Testis (tissue), 5 donors: ENCODE results near the gene STARD3. TPM values are rescaled to one million over a fixed set of nuclear protein-coding genes. Genes with fewer than 3 reads are reported as not detected.
"Not testable (repeated sequence)": the region's sequence is repeated elsewhere in the genome, so short reads cannot be mapped to it uniquely, and the experiment has no call there.

Source experiments
- DNase-seq: peaks from one replicate; pipeline ENCODE4 v3.0.0-alpha.2; 2019
- H3K27ac ChIP-seq, 2 donors: fragments of 200-600 bp; sonication (generic); one replicate each; pipeline ENCODE4 v1.5.1; 2019
- H3K27me3 ChIP-seq: fragments of 200-600 bp; sonication (generic); one replicate; pipeline ENCODE4 v1.5.1; 2019
- H3K36me3 ChIP-seq: fragments of 200-600 bp; sonication (generic); one replicate; pipeline ENCODE4 v1.5.1; 2017; ENCODE audit warnings: low read depth; ENCODE audit errors: missing control alignments
- H3K4me1 ChIP-seq: fragments of 200-600 bp; sonication (generic); one replicate; pipeline ENCODE4 v1.5.1; 2019
- H3K4me3 ChIP-seq, 2 donors: fragments of 200-600 bp; sonication (generic); one replicate each; pipeline ENCODE4 v1.5.1; 2017 to 2019
- H3K9me3 ChIP-seq: fragments of 200-600 bp; sonication (generic); one replicate; pipeline ENCODE4 v1.5.1; 2017
- CTCF ChIP-seq, 3 experiments: fragments of 450-650 bp in 2 of 3; fragments of 200-600 bp in 1 of 3; sonication (generic) in 1 of 3; IDR thresholded peaks; one replicate each; pipeline ENCODE4 v1.5.1; 2016 to 2019; ENCODE audit warnings: antibody characterized with exemption in 3 of 3, mild to moderate bottlenecking in 2 of 3, moderate library complexity in 1 of 3
- POLR2A ChIP-seq: fragments of 450-650 bp; IDR thresholded peaks from one replicate; pipeline ENCODE4 v1.6.1; 2017; ENCODE audit warnings: antibody characterized with exemption, mild to moderate bottlenecking, moderate library complexity
- WGBS, 2 donors: methylation state at CpG; one replicate each; pipeline ENCODE4 v1.1.5; 2018; 5-methylcytosine and 5-hydroxymethylcytosine counted together
- intact Hi-C: fragments of 100-400 bp; cut with DNase I; formaldehyde crosslinking; loops from one replicate; pipeline ENCODE4 v1.15.1; 2023; ENCODE audit warnings: low total_unique reads
- long read RNA-seq, 2 donors: transcript quantifications; one replicate each; lab custom pipeline, GENCODE V29; 2026
- polyA plus RNA-seq: library from polyadenylated mRNA; stranded (reverse); fragments of 350-450 nt; fragmentation: Illumina TruSeq; extraction: RNeasy Lipid Tissue Mini Kit (QIAGEN cat#74804); gene quantifications from one replicate; pipeline ENCODE4 v1.2.3, GENCODE V29; 2014; ENCODE audit warnings: low read depth, low replicate concordance; ENCODE audit not compliant: insufficient read depth
- total RNA-seq, 2 donors: library from RNA; depleted of rRNA; stranded (reverse); fragments of >200 nt; gene quantifications; one replicate each; pipeline ENCODE4 v1.2.3, GENCODE V29; 2016

STARD3 gene
- 100 to 1,000 TPM; 265 to 352 TPM for total RNA-seq
- polyA plus RNA-seq = 102 TPM
- long read RNA-seq, donor 1, transcript STARD3-201 (15 exons, 2,132 nt) = major isoform, 10 of 65 reads
- long read RNA-seq, donor 1, partial matches to known transcripts = 55 of 65 reads
- long read RNA-seq, donor 1, other reads (novel, unspliced or antisense) = 0 of 65 reads
- long read RNA-seq, donor 2, transcript STARD3-201 (15 exons, 2,132 nt) = major isoform, 13 of 13 reads
- long read RNA-seq, donor 2, partial matches to known transcripts = 0 of 13 reads
- long read RNA-seq, donor 2, other reads (novel, unspliced or antisense) = 0 of 13 reads

- WGBS, 2 donors = 1 to 2% methylated on average over 23 to 47 of the region's 69 CpGs
- intact Hi-C loops = no loop called here
- Histone ChIP-seq H3K4me1 (peaks cover 73% of the 10 kb centered on the region), H3K4me3 (peak within 1 kb of the TSS; percentile 67 to 84), H3K27ac (peak within 1 kb of the TSS; percentile 72 to 80), H3K9me3 (no peaks in the 10 kb centered on the region), H3K36me3 (no peaks in the 10 kb centered on the region), H3K27me3 (no peaks in the 10 kb centered on the region)
- peak; percentile 95 for DNase-seq
- TF ChIP-seq POLR2A (peak; percentile 17), CTCF (IDR thresholded peaks at IDR 0.05) (peak in 1 of 3 experiments; percentile 13)
These were observed at the start of gene STARD3 for GRCh38 chr17:39636927-39637736. Gene STARD3 (plus strand): TSS chr17:39637144. CDS start chr17:39653532, 16,388 bp downstream.

- H3K27ac ChIP-seq, DNase-seq, H3K9me3 ChIP-seq, H3K27me3 ChIP-seq, intact Hi-C loops, H3K4me1 ChIP-seq, H3K4me3 ChIP-seq, H3K36me3 ChIP-seq: not testable (repeated sequence)
- WGBS, 2 donors = 62% methylated on average over 2 of the region's 2 CpGs
These were observed 46.8 kb upstream of the STARD3 start for GRCh38 chr17:39590180-39590579.

- Histone ChIP-seq H3K4me1 (no peaks in the 10 kb centered on the region), H3K9me3 (no peaks in the 10 kb centered on the region), H3K4me3 (no peak overlapping the region), H3K27ac (no peak overlapping the region), H3K36me3 (no peaks in the 10 kb centered on the region), H3K27me3 (no peaks in the 10 kb centered on the region)
- TF ChIP-seq POLR2A = no peak
- no peak for TF ChIP-seq CTCF (IDR thresholded peaks at IDR 0.05)
- DNase-seq = peak; percentile 37
- intact Hi-C loops = no loop called here
- 5 to 9% methylated on average over 6 to 22 of the region's 22 CpGs for WGBS, 2 donors
These were observed 44.7 kb upstream of the STARD3 start for GRCh38 chr17:39591958-39592954.

- no peak for TF ChIP-seq POLR2A
- TF ChIP-seq CTCF (IDR thresholded peaks at IDR 0.05) = no peak
- no peaks in the 10 kb centered on the region for H3K27me3 ChIP-seq
- intact Hi-C loops = no loop called here
These were observed 43.6 kb upstream of the STARD3 start for GRCh38 chr17:39593371-39593770.

More at GRCh38 chr17:39593371-39593770, 43.6 kb upstream of the STARD3 start:
- Histone ChIP-seq H3K36me3 (no peaks in the 10 kb centered on the region), H3K4me1 (no peaks in the 10 kb centered on the region), H3K4me3 (no peak overlapping the region), H3K9me3 (no peaks in the 10 kb centered on the region), H3K27ac (no peak overlapping the region)
- 80 to 100% methylated on average over 1 to 2 of the region's 2 CpGs for WGBS, 2 donors
- DNase-seq = no peak
